GM19372 (cell line): Measurements from ENCODE around the gene CD180.
"Not testable (repeated sequence)": the region's sequence is repeated elsewhere in the genome, so short reads cannot be mapped to it uniquely, and the experiment has no call there.

Source experiments
- ATAC-seq: cut with Tn5 transposase; IDR thresholded peaks from one replicate; pipeline ENCODE4 v1.9.1; 2021; ENCODE audit warnings: mild to moderate bottlenecking, low read depth, moderate library complexity; ENCODE audit not compliant: unreplicated experiment

CD180 gene

DNA sequence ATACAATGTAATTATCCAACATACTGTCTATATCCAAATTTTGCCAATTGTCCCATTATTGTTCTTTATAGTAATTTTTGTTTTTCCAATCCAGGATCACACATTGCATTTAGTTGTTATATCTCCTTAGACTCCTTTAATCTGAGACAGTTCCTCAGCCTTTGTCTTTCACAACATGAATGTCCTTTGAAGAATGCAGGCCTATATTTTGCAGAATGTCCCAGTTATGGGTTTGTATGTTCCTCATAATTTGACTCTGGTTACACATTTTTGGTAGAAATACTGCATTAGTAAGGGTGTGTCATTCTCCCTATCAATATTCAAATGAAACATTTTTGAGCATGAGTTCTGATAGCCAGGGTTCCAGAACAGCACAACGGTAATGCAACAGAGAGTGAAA, 6.7 kb downstream of the CD180 start:
- no peak for ATAC-seq

DNA sequence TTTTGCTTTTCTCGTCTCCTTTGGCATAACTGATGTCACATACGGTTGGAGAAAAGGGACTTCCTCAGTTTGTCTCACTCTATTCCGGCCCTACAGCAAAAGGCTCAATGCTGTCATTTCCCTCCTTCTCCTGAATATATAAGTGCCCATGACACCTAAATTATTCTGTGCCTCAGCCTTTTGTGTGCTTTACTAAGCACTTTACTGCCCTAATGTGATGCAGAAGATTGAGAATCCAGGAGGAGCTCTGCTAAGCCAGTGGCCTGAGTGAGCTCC, 7.6 kb downstream of the CD180 start:
- ATAC-seq, result no peak

DNA sequence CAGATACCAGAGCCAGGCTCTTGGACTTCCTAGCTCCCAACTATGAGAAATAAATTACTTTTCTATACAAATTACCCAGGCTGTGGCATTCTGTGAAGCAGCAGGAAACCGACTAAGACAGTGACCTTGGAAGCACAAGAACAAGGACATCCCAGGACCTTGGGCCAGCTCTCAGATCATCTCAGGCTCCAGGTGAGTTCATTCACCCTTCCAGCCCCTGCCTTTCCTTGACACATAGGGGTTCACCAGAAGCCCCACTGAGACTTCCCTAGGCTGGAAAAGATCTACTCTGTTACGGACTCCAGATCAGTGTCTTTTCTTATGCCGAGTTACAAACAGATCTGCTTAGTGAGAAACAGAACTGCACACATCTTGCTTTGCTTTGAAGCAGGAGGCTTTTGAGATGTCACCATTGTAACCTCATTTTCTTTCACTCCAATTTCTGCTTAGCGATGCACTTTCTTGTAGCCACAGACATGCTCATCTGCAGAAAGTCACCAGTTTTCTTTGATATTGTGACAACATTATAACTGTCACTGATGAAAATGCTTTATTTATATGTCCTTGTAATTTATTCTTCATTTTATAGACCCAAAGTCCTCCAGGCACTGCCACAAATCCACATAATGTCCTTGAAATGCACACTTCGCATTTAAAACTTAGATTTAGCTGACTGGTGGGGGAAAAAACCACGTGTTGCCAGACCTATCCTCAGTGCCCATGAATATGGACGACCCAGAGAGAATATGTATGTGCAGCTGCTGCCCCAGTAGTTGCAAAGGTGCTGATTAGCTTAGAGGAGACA, 8.1 kb downstream of the CD180 start:
- no peak for ATAC-seq

DNA sequence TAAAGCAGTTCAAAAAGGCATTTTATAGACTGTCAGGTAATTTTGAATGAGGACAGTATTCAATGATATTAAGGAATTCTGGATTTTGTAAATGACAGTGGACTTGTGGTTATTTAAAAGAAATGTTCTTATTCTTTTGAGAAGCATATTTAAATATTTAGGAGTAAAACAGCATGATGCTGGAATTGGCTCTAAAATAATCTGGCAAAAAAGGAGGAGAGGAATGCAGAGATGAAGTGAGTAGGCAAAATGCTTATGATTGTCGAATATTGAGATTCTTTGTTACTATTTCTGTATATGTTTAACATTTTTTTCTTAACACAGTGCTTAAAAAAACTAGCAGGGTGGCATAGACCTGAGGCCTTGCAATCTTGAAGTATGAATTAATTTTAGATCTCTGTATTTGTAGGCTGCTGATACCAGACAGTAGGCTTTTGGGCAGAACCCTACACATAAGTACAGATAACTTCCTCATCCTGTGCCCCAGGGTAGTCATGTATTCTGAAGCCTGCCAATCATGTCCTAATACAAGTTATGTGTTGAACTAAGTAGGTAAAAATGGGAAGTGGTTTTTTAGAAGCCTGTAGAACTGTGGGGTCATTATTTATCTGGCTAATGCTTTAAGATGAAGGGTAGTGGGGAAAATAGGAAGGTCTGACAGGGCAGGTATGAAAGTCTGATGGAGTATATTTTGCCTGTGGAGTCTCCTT, 9.4 kb downstream of the CD180 start:
- ATAC-seq, result no peak

DNA sequence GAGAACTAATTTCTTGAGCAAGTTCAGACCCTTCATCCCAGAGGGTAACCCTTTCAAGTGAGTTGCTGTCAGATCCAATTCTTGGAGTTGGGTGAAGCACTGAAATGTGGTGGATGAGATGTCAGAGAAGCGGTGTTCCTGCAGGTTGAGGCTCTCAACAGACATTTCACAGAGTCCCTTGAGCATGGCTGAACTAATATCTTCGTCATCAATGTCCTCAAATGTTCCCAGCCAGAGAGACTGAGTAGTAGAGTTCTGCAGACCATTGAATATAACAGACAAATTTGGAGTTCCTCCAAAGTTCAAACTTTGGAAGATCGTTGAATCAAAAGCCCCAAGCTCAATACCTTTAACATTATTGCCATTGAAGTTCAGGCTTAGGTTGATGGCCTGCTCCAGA, 12.7 kb downstream of the CD180 start:
- no peak for ATAC-seq

DNA sequence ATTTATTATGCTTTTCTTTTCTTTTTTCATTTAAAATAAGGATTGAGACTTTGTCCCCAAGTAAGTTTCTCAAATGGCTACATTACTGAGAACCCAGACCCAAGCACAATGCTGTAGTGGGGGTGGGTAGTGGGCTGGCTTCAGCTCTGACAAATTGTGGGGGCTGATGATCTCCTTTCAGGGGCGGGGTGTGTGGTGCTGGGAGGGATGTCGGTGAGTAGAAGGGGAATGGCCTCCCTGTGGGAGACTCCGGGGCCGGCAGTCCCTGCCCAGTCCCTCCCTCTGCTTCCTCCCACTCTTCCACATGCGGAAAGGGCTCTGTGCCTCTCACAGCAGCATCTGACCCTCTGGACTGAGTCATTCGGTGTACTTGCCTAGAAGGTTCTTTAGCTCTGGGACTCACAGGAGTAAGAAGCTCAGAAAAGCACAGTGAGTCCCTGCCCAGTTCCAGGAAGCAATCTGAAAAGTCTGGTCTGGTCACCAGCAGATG, 14.3 kb downstream of the CD180 start:
- ATAC-seq, result no peak

DNA sequence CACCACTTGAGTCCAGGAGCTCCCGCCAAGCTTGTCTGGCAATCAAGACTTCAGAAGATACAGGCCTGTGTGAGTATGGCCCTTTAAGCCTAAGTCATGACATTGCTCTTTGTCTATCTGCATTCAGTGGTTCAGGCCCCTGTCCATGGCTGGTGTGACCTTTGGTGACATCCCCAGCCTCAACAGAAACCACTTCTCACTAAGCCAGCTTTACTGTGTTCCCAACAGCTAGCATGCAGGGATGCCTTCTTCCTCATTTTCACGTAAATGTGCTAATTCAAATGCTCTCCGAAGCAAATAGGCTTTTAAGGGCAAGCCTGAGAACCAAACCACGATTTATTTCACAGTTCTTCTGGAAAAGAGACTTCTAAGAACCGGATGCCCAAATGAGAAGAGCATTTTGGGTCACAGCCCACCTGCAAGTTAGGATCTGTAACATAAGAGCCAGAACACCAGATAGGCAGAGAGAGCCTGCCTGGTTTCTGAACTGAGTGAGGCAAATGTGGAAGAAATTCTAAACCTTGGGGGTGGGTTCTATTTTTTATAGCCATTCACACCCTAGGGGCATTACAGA, 14.9 kb downstream of the CD180 start:
- no peak for ATAC-seq

DNA sequence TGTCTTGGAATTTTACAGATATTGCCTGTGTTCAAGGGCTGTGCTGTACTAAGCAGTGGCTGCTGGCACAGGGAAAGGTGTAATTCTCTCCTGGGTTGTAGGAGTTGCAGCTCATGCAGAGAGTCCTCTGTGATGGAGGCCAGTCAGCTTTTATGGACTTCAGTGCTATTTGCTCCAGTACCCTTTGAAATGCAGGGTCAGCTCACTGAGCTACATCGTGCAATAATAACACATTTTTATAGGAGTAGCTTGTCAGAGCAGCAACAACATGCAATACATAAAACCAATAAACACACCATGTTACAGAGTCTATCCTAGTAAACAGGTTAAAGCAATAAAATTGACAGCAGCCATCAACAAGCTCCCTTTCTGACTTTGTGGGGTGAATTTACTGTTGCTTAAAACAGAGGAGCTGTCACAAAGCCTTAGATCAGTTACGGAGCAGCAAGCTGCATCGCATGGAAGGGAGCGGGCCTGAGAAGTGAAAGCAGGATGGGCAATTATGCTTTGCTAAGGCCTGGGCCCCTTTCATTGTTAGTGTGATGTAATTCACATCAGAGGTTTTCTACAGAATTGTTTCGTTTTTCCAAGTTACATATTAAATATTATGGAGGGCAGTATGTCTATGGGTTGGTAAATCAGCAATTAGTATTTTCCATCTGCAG, 16.8 kb downstream of the CD180 start:
- no peak for ATAC-seq

DNA sequence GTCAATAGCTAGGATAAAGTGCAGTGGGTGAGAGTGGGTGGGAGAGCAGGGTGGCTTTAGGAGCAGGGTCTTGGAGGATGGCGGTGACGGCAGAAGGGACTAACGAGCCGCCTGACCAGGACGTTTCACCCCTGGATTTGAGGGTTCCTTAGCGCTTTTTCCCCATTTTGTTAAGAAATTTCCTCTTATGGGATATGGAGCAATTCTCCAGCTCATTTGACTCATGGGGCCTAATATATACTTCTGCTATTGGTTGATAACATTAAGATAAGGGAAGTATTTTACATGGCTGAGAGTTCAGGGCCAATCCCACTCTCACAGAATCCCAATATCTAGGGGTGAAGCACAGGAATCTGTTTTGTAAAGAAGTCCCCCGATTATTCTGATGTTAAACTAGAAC, 17.6 kb downstream of the CD180 start:
- no peak for ATAC-seq

DNA sequence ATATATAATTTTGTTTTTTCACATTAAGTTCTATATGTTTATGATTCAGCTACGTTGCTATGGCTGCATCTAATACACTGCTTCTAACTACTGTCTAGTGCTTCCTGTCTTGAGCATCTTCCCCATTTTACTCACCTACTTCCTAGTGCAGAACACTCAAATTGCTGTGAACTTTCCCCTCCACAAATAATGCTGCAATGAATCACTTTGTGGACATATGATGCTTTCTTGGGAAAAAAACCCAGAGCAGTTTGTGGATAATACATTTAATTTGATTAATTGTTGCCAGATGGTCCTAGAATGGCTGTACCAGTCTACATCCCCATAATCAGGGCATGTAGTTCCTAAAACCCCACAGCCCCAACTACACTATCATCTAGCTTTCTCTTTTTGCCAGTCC, 18.5 kb downstream of the CD180 start:
- no peak for ATAC-seq

DNA sequence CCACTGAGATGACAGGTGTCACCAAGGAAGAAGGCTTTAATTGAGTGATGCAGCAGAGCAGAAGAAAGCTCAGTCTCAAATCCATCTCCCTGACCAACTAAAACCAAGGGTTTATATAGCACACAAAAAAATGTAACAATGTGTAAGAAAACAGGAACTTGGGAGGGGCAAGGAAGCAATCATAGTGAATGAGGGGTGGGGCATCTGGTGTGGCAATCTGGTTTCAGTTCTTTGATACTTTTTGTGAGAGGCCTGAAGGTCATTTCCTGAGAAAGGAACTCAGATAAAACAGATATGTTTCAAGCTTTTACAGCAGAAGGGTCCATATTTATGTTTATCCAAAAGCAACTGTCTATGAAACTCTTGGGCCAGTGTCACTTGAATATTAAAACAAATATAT, 19.7 kb downstream of the CD180 start:
- ATAC-seq, result no peak

DNA sequence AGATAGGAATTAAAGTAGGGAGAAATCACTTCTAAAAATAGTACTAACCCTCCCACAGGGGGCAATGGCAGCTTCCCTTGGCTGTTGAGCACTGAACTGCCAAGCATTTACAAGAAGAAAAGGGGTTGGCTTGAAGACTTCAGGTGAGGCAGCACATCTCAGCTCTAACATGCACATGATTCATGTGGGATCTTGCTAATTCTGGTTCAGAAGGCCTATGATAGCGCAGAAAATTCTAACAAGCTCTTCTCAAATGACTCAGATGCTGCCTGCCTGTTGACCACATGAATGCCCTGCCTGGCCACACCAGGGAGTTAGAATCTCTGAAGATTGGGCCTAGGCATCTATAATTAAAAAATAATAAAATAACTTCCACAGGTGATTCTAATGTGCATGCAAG, 22.6 kb downstream of the CD180 start:
- no peak for ATAC-seq

DNA sequence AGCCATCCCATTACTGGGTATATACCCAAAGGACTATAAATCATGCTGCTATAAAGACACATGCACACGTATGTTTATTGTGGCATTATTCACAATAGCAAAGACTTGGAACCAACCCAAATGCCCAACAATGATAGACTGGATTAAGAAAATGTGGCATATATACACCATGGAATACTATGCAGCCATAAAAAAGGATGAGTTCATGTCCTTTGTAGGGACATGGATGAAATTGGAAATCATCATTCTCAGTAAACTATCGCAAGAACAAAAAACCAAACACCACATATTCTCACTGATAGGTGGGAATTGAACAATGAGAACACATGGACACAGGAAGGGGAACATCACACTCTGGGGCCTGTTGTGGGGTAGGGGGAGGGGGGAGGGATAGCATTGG, 23.2 kb downstream of the CD180 start:
- not testable (repeated sequence) for ATAC-seq

DNA sequence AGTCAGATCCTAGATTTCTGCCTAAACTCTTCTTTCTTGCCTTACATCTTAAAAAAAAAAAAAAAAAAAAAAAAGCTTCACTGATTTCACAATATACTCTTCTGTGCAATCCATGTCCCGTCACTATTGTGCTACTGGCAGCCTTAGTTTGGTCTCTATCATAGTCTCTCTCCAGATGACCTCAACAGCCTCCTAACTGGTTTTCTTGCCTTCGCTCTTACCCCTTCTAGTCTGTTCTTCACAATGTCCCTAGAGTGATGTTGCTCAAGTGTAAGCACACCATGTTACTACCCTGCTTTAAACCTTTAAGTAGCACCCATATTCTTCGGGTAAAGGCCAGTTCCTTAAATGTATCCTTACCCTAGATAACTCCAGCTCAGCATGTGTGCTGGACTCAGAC, 25.8 kb downstream of the CD180 start:
- no peak for ATAC-seq

DNA sequence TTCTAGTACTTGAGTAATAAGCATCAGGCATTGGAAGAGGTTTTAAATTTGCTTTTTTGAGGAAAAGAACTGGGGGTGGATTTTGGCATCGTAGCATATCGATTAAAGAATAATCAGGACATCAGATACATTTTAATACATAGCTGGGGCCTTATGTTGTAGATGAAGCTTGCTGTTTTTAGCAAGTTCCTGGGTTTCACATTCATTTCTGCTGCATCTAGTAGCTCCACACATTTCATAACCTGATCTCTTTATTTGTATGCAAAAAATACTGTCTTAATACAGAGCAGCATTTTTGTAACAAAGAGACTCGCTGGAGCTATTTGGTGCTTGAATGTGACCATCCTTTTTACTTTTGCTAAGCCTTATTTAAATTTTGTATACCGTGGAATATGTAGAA, 28.5 kb downstream of the CD180 start:
- no peak for ATAC-seq

DNA sequence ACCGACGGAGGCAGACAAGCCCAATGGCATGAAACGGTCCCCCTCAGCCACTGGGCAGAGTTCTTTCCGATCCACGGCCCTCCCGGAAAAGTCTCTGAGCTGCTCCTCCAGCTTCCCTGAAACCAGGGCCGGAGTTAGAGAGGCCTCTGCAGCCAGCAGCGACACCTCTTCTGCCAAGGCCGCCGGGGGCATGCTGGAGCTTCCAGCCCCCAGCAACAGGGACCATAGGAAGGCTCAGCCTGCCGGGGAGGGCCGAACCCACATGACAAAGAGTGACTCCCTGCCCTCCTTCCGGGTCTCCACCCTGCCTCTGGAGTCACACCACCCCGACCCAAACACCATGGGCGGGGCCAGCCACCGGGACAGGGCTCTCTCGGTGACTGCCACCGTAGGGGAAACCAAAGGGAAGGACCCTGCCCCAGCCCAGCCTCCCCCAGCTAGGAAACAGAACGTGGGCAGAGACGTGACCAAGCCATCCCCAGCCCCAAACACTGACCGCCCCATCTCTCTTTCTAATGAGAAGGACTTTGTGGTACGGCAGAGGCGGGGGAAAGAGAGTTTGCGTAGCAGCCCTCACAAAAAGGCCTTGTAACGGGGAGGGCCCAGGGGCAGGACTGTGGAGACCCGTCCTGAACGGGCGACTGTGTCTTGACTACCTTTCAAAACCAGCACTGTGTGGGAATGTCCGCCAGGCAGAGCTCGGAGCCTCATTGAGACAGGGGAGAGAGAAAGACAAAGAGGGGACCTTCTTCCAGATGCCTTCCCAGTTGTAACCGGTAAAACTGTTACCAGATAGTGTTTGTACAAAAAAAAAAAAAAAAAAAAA, 29.9 kb downstream of the CD180 start:
- peak; percentile 27 for ATAC-seq

DNA sequence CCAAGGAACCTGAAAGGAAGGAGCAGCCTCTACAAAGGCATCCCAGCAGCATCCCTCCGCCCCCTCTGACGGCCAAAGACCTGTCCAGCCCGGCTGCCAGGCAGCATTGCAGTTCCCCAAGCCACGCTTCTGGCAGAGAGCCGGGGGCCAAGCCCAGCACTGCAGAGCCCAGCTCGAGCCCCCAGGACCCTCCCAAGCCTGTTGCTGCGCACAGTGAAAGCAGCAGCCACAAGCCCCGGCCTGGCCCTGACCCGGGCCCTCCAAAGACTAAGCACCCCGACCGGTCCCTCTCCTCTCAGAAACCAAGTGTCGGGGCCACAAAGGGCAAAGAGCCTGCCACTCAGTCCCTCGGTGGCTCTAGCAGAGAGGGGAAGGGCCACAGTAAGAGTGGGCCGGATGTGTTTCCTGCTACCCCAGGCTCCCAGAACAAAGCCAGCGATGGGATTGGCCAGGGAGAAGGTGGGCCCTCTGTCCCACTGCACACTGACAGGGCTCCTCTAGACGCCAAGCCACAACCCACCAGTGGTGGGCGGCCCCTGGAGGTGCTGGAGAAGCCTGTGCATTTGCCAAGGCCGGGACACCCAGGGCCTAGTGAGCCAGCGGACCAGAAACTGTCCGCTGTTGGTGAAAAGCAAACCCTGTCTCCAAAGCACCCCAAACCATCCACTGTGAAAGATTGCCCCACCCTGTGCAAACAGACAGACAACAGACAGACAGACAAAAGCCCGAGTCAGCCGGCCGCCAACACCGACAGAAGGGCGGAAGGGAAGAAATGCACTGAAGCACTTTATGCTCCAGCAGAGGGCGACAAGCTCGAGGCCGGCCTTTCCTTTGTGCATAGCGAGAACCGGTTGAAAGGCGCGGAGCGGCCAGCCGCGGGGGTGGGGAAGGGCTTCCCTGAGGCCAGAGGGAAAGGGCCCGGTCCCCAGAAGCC, 30.8 kb downstream of the CD180 start:
- peak; percentile 94 for ATAC-seq

DNA sequence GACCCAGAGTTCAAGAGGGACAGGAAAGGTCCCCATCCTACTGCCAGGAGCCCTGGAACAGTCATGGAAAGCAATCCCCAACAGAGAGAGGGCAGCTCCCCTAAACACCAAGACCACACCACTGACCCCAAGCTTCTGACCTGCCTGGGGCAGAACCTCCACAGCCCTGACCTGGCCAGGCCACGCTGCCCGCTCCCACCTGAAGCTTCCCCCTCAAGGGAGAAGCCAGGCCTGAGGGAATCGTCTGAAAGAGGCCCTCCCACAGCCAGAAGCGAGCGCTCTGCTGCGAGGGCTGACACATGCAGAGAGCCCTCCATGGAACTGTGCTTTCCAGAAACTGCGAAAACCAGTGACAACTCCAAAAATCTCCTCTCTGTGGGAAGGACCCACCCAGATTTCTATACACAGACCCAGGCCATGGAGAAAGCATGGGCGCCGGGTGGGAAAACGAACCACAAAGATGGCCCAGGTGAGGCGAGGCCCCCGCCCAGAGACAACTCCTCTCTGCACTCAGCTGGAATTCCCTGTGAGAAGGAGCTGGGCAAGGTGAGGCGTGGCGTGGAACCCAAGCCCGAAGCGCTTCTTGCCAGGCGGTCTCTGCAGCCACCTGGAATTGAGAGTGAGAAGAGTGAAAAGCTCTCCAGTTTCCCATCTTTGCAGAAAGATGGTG, 31.6 kb downstream of the CD180 start:
- no peak for ATAC-seq
